HG03108 (cell line): ENCODE measurements around the gene PPP1R9A.

Experiments
- ATAC-seq: cut with Tn5 transposase; IDR thresholded peaks from one replicate; pipeline ENCODE4 v1.9.1; 2021; ENCODE audit warnings: moderate library complexity; ENCODE audit not compliant: unreplicated experiment

PPP1R9A gene

GRCh38 chr7:95311389-95311788, 404.0 kb downstream of the PPP1R9A start:
- ATAC-seq = no peak

- ATAC-seq = no peak
Observed at GRCh38 chr7:95312561-95312960, 405.2 kb downstream of the PPP1R9A start.

DNA sequence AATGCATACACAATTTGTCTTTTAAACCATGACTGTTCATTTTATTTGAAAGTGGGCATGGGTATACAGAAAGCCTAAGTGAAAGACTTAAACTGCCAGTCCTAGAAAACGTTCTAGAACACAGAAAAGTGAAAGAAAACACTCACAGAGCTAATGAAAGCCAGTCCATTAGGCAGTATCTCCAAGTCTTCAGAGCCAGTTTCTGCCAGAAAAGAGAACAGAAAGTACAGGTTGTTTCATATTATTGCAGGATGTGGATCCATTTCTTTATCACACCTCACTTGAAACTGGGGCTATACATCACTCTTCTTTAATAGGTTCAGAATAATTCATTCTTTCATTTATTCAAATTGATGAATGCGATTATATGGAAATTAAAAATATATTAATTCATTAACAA, 409.2 kb downstream of the PPP1R9A start:
- peak; percentile 69 for ATAC-seq

GRCh38 chr7:95317546-95317945, 410.2 kb downstream of the PPP1R9A start:
- no peak for ATAC-seq

GRCh38 chr7:95317966-95318365, 410.6 kb downstream of the PPP1R9A start:
- ATAC-seq = no peak

- no peak for ATAC-seq
Observed at GRCh38 chr7:95318501-95319100, 411.2 kb downstream of the PPP1R9A start.

DNA sequence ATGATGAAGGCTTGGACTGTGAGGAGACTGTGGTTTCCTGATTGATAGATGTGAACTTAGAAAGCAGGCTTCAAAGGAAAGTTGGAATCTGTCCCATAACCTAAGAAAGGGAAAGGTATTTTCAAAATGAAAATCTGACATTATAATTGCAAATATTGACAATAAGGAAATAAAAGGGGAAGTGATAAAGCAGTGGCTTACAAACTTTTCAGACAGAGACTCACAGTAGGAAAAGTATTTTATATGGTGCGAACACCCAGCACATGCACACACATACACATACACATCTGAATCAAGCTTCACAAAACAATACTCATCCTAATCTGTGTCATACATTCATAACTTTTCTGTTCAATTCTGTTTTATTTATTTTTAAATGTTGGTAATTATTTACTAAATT, 412.2 kb downstream of the PPP1R9A start:
- ATAC-seq = no peak

GRCh38 chr7:95320651-95321050, 413.3 kb downstream of the PPP1R9A start:
- ATAC-seq = no peak

DNA sequence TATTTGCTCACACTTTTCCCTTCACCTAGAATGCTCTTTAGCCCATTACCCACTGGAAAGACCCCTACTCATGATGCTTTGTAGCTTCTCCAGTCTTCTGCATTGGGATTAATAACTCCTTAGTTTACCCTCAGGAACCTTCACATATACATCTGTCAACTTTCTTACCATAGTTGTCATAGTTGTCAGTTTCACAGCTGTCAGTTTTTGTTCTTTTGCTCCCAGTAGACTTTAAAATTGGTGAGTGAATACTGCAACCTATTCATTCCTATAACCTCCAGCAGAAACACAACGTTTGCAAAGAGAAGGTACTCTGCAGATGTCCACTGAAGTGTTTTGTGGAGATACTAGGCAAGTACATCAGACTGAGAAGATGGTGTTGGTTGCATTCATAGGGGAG, 414.3 kb downstream of the PPP1R9A start:
- ATAC-seq = no peak

DNA sequence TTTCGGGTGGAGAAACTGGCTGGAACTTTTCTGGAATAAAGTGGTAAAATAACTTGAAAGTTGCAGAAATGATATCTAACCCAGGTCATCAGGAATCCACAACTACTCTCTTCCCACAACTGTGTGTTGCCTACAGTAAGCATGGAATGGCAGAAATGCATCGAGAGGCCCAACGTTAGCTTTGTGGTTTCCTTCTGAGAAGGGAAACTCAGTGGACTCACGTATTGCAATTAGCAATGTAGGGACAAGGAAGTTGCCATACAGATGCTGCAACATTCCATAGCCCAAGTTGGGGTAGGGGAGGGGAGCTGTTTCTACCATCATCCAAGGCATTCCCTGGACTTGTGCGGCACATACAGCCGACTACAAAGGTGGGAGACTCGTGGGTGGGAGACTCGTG, 415.0 kb downstream of the PPP1R9A start:
- no peak for ATAC-seq

DNA sequence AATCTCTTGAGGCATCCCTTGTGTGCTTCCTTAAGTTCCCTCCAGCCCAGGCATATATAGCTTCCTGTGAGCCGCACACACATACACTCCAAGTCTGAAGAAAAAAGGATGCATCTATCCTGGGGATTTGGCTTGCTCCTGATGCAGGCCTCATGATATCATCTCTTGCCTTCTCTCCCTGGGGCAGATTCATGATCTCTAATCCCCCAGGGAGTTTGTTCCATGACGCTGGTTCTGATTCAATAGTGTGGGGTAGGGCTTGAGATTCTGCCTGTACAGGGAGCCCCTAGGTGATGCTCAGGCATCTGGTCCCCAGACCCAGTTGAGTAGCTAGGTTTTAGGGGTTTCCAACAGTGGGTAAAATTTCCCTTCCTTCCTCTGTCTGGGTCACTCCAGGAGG, 415.5 kb downstream of the PPP1R9A start:
- ATAC-seq = no peak

- ATAC-seq = no peak
Observed at GRCh38 chr7:95323410-95324129, 416.2 kb downstream of the PPP1R9A start.

- ATAC-seq = no peak
Observed at GRCh38 chr7:95324431-95324830, 417.0 kb downstream of the PPP1R9A start, which contains the start of gene PON1. Gene PON1 (minus strand): TSS chr7:95324532. CDS start chr7:95324475, 57 bp downstream.

- no peak for ATAC-seq
Observed at GRCh38 chr7:95327356-95327755, 420.0 kb downstream of the PPP1R9A start.

- peak; percentile 90 for ATAC-seq
Observed at GRCh38 chr7:95330204-95330960, 423.0 kb downstream of the PPP1R9A start.

- no peak for ATAC-seq
Observed at GRCh38 chr7:95330961-95331337, 423.6 kb downstream of the PPP1R9A start.

DNA sequence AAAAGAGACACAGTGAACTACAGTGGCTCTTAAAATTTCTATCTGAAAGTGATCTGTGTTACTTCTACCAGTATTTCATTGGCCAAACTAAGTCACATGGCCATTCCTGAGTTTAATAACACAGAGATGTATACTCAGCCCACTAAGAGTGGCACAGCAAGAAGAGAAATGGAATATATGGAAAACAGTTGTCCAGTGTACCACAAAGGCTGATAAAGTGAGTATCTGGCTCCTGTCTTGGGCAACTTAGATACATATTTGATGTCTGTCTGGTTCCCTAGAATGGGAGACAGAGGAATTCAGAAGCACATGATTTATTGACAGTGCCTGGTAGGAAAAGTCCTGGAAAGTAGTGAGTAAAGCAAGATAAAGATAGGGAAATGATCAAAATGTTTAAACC, 427.1 kb downstream of the PPP1R9A start:
- ATAC-seq = no peak

DNA sequence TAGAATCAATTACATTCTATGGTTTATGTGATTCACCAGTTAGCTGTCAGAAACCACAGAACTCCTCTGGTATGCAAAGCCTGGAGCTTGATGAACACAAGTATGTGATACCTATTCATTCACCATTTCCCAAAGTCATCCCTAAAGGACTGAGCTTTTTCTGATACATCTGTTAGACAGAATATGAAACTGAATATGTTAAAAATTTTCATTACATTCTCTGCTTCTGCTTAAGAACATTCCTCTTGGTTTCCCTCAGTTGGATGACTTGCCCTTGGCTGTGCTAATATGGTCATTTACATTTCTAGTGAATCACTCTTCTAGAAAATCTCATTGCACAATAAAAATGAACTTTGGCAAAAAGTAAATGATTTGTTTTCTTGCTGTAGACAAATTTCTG, 427.7 kb downstream of the PPP1R9A start:
- no peak for ATAC-seq

DNA sequence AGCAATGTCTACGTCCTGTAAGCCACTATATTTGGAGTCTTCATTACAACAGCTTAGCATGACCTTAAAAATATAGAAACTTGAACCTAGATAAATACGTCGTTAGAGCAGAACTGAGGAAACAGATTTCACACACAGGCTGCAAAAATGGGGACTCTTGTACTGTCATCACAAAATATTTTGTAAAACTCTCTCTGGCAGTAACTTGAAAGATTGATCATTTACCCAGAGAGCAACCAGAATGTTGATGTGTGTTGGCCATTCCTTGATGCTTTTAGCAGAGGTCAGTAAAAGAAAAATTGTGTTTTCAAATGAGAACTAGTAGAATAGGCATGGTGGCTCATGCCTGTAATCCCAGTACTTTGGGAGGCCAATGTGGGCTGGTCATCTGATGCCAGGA, 431.4 kb downstream of the PPP1R9A start:
- no peak for ATAC-seq

- ATAC-seq = no peak
Observed at GRCh38 chr7:95340491-95340890, 433.1 kb downstream of the PPP1R9A start.

DNA sequence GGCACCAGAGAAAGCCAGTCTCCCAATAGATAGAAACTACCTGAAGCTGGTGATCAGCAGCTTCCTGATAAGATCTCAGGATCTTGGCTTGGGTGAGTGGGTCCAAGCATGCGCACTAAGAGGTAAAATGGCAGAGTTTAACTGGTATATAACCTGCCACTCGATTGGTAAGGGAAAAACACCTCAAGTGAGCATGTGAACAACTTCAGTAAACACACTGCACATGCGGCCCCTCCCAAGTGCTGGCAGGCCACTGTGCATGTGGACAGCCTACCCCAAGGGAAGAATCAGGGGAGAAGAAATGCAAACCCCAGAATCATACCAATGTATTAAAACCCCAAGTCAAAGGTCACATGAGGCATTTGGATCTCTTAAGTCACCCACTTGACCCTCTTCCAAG, 434.6 kb downstream of the PPP1R9A start:
- no peak for ATAC-seq
